OCI-LY1 (cell line): ENCODE results near the gene SURF2.

Experiments used
- H2AFZ ChIP-seq: fragments of 200-600 bp; sonication (generic), shearing (Covaris generic); 2 replicates; pipeline ENCODE4 v1.6.0; 2014; ENCODE audit warnings: antibody characterized with exemption, mild to moderate bottlenecking, low read length
- H3F3A ChIP-seq: fragments of 200-600 bp; sonication (generic), shearing (Covaris generic); 2 replicates; pipeline ENCODE4 v1.6.0; 2014; ENCODE audit warnings: mild to moderate bottlenecking, antibody characterized with exemption, low read length, moderate library complexity; ENCODE audit not compliant: insufficient read depth
- H3K27ac ChIP-seq: fragments of 200-600 bp; sonication (generic); 2 replicates; pipeline ENCODE4 v1.5.1; 2014; ENCODE audit warnings: low read length, mixed run types, mild to moderate bottlenecking, low read depth; ENCODE audit not compliant: poor library complexity, severe bottlenecking
- H3K27me3 ChIP-seq: fragments of 200-600 bp; sonication (generic); 2 replicates; pipeline ENCODE4 v1.6.0; 2014; ENCODE audit warnings: antibody characterized with exemption, mild to moderate bottlenecking, low read length, moderate library complexity; ENCODE audit not compliant: insufficient read depth
- H3K36me3 ChIP-seq: fragments of 200-600 bp; sonication (generic); 2 replicates; pipeline ENCODE4 v1.6.1; 2014; ENCODE audit warnings: mild to moderate bottlenecking, antibody characterized with exemption, low read length, moderate library complexity, mixed read lengths; ENCODE audit not compliant: insufficient read depth
- H3K4me1 ChIP-seq: fragments of 200-600 bp; sonication (generic); 2 replicates; pipeline ENCODE4 v1.5.1; 2014; ENCODE audit warnings: mild to moderate bottlenecking, low read length, moderate library complexity; ENCODE audit not compliant: insufficient read depth, severe bottlenecking
- H3K4me2 ChIP-seq: fragments of 200-600 bp; sonication (generic), shearing (Covaris generic); 2 replicates; pipeline ENCODE4 v1.6.1; 2014; ENCODE audit warnings: low read length
- H3K4me3 ChIP-seq: fragments of 200-600 bp; sonication (generic); 2 replicates; pipeline ENCODE4 v1.5.1; 2014; ENCODE audit warnings: low read length, low read depth, mild to moderate bottlenecking, mixed read lengths; ENCODE audit not compliant: poor library complexity, severe bottlenecking
- H3K79me2 ChIP-seq: fragments of 200-600 bp; shearing (Covaris generic); 2 replicates; pipeline ENCODE4 v1.6.1; 2016; ENCODE audit warnings: mixed run types, low read length, mixed read lengths; ENCODE audit not compliant: insufficient read depth
- H3K9ac ChIP-seq: fragments of 200-600 bp; sonication (generic), shearing (Covaris generic); 2 replicates; pipeline ENCODE4 v1.6.1; 2014; ENCODE audit warnings: mild to moderate bottlenecking, low read length, mixed read lengths
- H3K9me2 ChIP-seq: fragments of 200-600 bp; sonication (generic), shearing (Covaris generic); 2 replicates; pipeline ENCODE4 v1.6.1; 2014; ENCODE audit warnings: low read depth, mild to moderate bottlenecking, low read length, mixed read lengths
- H3K9me3 ChIP-seq: fragments of 200-600 bp; shearing (Covaris generic); 2 replicates; pipeline ENCODE4 v1.6.1; 2014; ENCODE audit warnings: low read length, mixed read lengths
- H4K20me1 ChIP-seq: fragments of 200-600 bp; sonication (generic), shearing (Covaris generic); 2 replicates; pipeline ENCODE4 v1.6.0; 2016; ENCODE audit warnings: mild to moderate bottlenecking, low read length; ENCODE audit not compliant: insufficient read depth
- EZH2 ChIP-seq: fragments of 200-600 bp; sonication (generic), shearing (Covaris generic); IDR thresholded peaks from 2 replicates; pipeline ENCODE4 v1.8.0; 2017; ENCODE audit warnings: borderline replicate concordance, mixed run types, mild to moderate bottlenecking, antibody characterized with exemption, low read length, moderate library complexity, mixed read lengths
- TF ChIP-seq, protein P1 (sequence below): fragments of 200-600 bp; sonication (generic), shearing (Covaris generic); IDR thresholded peaks from 2 replicates; pipeline ENCODE4 v1.5.1; 2017; ENCODE audit warnings: mild to moderate bottlenecking, antibody characterized with exemption, low read length, moderate library complexity, mixed read lengths

Gene SURF2

GRCh38 chr9:133348718-133349573, 7.4 kb upstream of the SURF2 start:
- no peaks in the 10 kb centered on the region for H4K20me1 ChIP-seq
- no peak overlapping the region for H2AFZ ChIP-seq
- H3K27me3 ChIP-seq, result no peaks in the 10 kb centered on the region
- no peaks in the 10 kb centered on the region for H3K9me2 ChIP-seq
- peak overlapping the region; percentile 100 for H3K9ac ChIP-seq
- peaks cover 20% of the 10 kb centered on the region for H3F3A ChIP-seq
- peak overlapping the region; percentile 98 for H3K4me3 ChIP-seq
- H3K27ac ChIP-seq, result peak overlapping the region; percentile 85
- peaks cover 31% of the 10 kb centered on the region for H3K4me1 ChIP-seq
- TF ChIP-seq EZH2, result no peak
- TF ChIP-seq, protein P1, sequence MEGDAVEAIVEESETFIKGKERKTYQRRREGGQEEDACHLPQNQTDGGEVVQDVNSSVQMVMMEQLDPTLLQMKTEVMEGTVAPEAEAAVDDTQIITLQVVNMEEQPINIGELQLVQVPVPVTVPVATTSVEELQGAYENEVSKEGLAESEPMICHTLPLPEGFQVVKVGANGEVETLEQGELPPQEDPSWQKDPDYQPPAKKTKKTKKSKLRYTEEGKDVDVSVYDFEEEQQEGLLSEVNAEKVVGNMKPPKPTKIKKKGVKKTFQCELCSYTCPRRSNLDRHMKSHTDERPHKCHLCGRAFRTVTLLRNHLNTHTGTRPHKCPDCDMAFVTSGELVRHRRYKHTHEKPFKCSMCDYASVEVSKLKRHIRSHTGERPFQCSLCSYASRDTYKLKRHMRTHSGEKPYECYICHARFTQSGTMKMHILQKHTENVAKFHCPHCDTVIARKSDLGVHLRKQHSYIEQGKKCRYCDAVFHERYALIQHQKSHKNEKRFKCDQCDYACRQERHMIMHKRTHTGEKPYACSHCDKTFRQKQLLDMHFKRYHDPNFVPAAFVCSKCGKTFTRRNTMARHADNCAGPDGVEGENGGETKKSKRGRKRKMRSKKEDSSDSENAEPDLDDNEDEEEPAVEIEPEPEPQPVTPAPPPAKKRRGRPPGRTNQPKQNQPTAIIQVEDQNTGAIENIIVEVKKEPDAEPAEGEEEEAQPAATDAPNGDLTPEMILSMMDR, result no peak
- H3K9me3 ChIP-seq, result no peaks in the 10 kb centered on the region
- H3K4me2 ChIP-seq, result peak overlapping the region; percentile 100
- peaks cover 13% of the 10 kb centered on the region for H3K79me2 ChIP-seq
- peaks cover 76% of the 10 kb centered on the region for H3K36me3 ChIP-seq

- Histone ChIP-seq H3K27me3 (no peaks in the 10 kb centered on the region), H3F3A (peaks cover 22% of the 10 kb centered on the region), H3K4me3 (peak overlapping the region; percentile 98), H3K9ac (peak overlapping the region; percentile 100; the same call in 1 of the 2 replicates), H3K27ac (peak overlapping the region; percentile 85), H3K9me2 (no peaks in the 10 kb centered on the region), H3K9me3 (no peaks in the 10 kb centered on the region), H4K20me1 (no peaks in the 10 kb centered on the region), H3K36me3 (peaks cover 65% of the 10 kb centered on the region), H2AFZ (no peak overlapping the region), H3K4me1 (peaks cover 40% of the 10 kb centered on the region), H3K79me2 (peaks cover 13% of the 10 kb centered on the region), H3K4me2 (peak overlapping the region; percentile 100)
- TF ChIP-seq EZH2, result no peak
- TF ChIP-seq, protein P1, result no peak
These were observed 6.3 kb upstream of the SURF2 start for GRCh38 chr9:133349965-133350616.

- Histone ChIP-seq H3K36me3 (peaks cover 54% of the 10 kb centered on the region), H3K9me3 (no peaks in the 10 kb centered on the region), H2AFZ (no peak overlapping the region), H3K27ac (no peak overlapping the region), H3K79me2 (peaks cover 13% of the 10 kb centered on the region), H3K4me3 (no peak overlapping the region), H3K4me1 (peaks cover 40% of the 10 kb centered on the region), H3K9ac (no peak overlapping the region), H3K4me2 (no peak overlapping the region), H3F3A (peaks cover 26% of the 10 kb centered on the region), H3K9me2 (no peaks in the 10 kb centered on the region), H3K27me3 (no peaks in the 10 kb centered on the region), H4K20me1 (no peaks in the 10 kb centered on the region)
- TF ChIP-seq EZH2, result no peak
- TF ChIP-seq, protein P1, result no peak
These were observed 4.8 kb upstream of the SURF2 start for GRCh38 chr9:133351526-133351907.
